HG02840 (cell line): ENCODE measurements around the gene EFHD1.
"Not testable (repeated sequence)": the region's sequence is repeated elsewhere in the genome, so short reads cannot be mapped to it uniquely, and the experiment has no call there.

Source experiments
- ATAC-seq: cut with Tn5 transposase; IDR thresholded peaks from one replicate; pipeline ENCODE4 v1.9.1; 2021; ENCODE audit warnings: mild to moderate bottlenecking, moderate library complexity, moderate number of reproducible peaks; ENCODE audit not compliant: unreplicated experiment, low FRiP score

The EFHD1 gene

DNA sequence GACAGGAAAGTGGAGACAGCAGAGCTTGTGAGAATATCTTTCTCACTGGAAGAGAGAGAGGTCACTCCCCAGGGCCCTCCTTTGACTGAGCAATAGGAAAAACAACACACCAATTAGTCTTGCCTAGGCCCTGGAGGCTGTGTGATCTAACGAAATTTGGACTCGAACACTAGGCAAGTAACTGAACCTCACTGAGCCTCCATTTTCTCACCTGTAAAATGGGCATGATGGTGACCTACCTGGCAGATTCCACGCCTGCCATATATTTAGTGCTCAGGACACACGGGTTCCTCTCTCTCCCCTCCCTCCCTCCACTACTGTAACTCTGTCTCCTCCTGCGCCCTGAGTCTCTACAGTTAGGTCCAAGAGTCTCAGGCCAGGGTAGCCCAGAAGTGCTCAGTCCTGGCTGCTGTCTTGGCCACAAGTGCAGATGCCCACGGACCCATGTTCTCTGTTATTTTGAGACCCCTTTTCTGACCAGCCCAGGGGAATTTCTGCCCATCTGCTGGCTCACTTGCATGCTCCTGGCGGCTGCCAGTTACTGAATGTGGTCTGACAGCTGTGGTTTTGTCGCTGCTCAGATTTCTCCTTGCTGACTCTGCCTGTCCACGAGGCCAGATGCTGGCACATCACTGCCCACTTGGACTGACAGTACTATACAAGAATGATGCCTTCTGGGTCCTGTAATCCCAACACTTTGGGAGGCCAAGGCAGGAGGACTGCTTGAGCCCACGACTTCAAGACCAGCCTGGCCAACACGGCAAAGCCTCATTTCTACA, 54.2 kb downstream of the EFHD1 start:
- ATAC-seq = no peak

DNA sequence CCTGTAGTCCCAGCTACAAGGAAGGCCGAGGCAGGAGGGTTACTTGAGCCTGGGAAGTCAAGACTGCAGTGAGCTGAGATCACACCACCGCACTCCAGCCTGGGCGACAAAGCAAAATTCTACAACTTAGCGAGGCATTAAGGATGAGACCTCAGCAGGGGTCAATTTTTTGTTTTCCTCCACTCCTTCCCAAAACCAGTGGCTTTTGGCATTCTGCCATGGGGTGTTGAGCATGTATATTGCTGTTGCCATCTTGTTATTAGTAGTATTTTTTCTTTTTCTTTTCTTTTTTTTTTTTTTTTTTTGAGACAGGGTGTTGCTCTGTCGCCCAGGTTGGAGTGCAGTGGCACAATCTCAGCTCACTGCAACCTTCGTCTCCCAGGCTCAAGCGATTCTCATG, 54.8 kb downstream of the EFHD1 start:
- ATAC-seq = no peak

DNA sequence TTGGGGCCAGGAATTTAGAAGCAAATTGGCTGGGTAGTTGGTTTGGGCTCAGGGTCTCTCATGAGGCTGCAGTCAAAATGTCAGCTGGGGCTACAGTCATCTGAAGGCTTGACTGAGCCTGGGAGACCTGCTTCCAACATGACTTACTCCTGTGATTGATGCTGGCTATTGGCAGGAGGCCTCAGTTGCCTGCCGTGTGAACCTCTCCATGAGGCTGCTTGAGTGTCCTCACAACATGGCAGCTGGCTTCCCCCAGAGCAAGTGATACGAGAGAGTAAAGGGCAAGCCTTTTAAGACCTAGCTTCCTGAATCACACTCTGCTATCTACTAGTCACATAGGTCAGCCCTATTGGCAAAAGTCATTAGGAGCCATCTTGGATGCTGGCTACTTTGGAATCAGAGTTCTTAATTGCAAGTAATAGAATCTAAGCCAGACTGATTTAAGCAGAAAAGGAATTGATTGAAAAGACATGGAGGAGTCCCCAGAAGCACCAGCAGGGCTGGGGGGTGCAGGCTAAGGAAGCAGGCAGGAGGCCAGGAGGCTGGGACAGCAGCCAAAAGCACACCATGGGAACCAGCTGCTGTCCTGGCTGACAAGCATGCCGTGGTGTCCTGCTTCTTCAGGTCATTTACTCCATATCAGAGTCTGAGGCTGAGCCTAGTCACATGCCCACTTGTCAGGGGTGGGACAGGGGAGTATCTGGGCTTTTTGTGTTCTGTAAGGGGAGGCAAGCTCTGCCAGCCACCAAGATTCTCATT, 55.9 kb downstream of the EFHD1 start:
- no peak for ATAC-seq

DNA sequence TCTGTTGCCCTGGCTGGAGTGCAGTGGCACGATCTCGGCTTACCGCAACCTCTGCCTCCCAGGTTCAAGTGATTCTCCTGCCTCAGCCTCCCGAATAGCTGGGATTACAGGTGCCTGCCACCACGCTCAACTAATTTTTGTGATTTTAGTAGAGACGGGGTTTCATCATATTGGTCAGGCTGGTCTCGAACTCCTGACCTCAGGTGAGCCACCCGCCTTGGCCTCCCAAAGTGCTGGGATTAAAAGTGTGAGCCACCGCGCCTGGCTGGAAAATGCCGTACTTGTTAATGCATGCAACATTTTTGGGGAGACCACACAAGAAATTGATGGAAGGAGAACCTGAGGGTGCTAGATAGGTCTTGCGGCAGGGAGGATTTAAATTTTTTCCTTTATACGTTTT, 57.7 kb downstream of the EFHD1 start:
- ATAC-seq = not testable (repeated sequence)

DNA sequence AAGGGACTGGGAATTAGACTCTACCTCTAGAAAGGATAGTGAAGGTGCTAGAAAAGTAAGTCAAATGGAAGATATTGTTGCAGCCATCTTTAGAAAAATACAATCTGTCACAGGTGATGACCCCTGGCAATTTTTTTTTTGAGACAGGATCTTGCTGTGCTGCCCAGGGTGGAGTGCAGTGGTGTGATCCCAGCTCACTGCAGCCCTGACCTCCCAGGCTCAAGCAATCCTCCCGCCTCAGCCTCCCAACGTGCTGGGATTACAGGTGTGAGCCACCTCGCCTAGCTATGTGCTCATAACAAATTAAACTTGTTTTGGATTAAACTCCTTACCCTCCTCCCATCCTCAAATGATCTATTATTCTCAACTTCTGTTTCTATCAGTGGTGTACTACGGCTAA, 59.9 kb downstream of the EFHD1 start:
- ATAC-seq = no peak

DNA sequence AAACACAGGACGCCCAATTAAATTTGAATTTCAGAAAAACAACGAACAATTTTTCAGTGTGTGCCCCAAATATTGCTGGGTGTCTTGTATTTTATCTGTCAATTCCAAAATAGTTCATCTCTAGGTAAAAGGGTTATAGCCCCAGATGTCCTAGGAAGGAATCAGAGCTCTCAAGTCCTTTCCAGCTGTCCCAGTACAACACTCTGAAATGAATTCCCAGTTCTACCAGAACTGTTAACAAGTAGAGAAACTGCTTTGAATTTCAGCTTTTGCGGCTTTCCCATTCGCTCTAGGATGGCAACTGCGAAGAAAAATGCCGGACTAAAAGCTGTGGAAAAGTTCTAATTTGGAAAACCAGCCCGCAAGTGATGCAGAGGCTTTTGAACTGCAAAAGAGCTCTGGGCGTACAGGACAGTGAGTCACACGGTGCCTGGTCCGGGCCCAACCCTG, 63.2 kb downstream of the EFHD1 start:
- no peak for ATAC-seq

DNA sequence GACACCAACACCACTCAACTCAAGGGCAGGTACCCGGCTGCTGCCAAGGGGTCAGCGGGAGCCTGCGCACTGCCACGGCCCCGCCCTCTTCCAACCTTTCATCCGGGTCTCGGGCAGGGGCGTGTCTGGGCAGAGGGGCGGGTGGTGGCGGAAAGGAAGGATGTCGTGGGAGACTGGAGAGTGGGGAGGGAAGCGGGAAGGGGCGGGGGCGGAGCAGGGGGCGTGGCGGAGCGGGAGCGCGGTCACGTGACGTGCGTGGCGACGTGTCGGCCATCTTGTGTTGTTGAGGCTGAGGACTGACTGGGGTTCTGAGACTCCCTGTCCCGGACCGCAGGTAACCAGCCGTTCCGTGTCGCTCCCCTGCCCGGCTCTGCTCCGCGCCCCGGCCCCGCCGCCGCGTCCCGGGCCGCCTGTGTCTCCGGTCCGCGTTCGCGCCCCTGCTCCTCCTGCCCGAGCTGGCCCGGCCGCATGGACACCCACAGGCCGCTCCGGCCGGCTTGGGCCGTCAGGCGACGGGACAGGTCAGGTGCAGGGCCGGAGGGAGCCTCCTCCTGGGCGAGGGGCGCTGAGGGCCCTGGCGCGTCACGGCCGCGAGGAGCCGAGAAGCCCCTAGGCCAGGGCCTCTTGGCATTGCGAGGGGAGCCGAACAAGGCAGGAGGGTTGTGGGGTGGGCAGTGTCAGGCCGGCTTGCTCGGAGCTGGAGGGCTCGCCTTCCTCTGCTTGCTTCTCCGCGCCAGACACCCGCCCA, 63.8 kb downstream of the EFHD1 start, which contains the start of gene GIGYF2:
Gene GIGYF2 (plus strand): TSS at position 273 of the 748 bp plus-strand sequence. CDS start 37,867 bp downstream, outside the sequence.
- ATAC-seq = peak; percentile 76

DNA sequence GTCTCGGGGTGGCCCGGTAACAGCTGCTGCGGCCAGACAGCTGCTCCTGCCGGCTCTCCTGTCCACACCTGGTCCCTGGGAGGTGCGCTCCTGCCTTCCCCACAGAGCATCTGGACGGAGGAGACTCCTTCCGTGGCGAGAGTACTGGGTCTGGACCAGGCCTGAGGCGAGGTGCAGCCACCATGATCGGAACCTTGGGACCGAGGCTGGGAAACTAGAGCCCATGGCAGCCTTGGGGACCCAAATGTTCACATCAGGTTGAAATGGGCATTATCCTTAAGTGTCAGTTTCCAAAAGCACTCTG, 64.4 kb downstream of the EFHD1 start:
- peak; percentile 35 for ATAC-seq

DNA sequence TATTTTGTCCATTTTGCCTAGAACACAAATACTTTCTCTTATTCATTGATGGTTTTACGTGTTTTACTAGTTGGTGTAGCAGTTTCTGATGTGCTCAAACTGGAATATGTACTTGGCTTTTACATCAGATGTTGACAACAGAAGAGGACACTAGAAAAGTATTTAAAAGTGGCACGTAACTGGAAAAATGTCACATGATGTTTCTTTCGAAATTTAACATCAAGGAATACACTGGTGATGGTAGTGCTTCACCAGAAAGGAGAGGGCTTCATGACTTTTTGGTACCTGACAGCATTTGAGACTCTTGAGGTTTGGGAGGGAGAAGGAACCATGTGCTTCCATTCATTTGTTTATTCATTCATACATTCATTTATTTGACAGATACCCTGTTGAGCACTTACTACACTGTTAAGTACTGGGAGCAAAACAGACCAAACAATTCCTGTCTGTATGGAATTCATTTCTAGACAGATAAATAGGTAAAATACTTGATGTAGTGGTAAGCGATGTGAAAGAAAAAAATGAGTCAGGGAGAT, 65.2 kb downstream of the EFHD1 start:
- ATAC-seq = no peak

DNA sequence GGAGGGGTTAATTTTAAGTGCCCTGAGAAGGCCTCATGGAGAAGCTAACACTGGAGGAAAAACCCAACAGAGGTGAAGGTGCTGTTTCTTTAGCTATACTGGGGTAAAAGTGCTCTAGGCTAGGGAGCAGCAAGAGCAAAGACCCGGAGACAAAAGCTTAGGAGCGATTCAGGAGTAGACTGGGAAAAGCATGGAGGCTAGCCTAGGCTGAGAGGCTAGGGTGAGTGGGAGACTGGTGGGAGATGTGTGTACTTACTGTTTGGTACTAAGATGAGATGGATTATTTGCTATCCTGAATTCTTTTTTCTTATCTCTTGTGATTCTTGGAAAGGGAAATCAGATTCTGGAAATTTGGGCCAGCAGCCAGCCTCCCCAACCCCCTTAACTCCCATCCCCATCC, 65.7 kb downstream of the EFHD1 start:
- ATAC-seq = no peak

DNA sequence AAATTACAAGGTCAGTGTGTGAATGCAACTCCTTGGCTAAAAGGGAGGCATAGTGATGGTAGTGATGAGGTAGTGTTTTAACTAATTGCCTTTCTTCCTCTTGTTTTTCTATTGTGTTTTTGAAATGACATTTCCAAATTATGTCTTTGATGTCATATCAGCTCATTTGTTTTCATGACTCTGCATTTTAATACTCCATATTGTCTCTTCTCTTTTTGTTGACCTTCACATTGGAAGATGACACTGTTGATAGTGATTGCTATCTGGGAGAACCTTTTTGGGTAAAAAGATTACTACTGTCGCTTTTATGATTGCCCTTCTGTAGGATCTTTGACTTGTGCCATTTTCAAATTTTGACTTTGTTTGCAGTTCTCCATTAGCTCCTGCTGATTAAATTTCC, 66.8 kb downstream of the EFHD1 start:
- ATAC-seq = no peak

DNA sequence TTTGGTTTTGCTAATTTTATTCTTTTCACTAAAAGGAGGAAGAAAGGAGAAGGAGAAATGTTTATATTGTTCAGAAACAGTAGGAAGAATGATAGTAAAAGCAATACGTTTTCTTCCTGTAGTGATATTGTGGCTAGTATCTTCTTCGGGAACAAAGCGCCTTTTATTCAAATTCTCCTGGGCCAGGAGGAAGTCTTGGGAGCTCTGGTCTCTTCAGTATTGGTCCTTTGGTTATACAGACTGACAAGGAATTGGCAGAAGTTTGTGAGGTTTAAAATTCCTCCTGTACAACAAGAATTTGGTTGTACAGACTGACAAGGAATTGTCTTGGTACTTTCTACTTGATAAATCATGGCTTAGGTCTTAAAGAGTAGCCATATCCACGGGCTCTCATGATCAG, 73.7 kb downstream of the EFHD1 start:
- no peak for ATAC-seq

DNA sequence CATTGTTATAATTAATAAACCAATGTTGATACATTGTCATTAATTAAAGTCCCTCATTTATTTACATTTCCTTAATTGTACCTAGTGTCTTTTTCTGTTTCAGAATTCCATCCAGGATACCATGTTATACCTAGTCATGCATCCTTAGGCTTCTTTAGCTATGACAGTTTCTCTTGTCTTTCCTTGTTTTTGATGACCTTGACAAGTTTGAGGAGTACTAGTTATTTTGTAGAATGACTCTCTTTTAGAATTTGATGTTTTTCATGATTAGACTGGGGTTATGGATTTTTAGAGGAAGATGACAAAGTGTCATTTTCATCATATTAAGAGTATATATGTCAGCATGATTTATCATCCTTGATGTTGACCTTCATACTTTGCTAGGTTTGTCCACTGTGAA, 80.1 kb downstream of the EFHD1 start:
- no peak for ATAC-seq

DNA sequence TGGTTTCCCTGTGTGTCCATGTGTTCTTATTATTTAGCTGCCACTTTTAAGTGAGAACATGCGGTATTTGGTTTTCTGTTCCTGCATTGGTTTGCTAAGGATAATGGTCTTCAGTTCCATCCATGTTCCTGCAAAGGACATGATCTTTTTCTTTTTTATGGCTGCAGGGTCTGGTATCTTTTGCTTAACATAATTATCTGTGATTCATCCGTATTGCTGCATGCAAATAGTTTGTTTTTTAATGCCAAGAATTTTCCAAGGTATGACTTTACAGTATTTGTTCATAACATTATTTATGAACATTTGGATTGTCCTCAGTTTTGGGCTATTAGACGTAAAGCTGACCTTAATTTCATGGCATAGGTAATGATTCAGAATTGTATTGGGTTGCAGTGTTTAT, 81.6 kb downstream of the EFHD1 start:
- ATAC-seq = no peak

DNA sequence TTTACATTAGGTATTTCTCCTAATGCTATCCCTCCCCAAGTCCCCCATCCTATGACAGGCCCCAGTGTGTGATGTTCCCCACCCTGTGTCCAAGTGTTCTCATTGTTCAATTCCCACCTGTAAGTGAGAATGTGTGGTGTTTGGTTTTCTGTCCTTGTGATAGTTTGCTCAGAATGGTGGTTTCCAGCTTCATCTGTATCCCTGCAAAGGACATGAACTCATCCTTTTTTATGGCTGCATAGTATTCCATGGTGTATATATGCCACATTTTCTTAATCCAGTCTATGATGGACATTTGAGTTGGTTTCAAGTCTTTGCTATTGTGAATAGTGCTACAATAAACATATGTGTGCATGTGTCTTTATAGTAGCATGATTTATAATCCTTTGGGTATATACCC, 86.7 kb downstream of the EFHD1 start:
- not testable (repeated sequence) for ATAC-seq

DNA sequence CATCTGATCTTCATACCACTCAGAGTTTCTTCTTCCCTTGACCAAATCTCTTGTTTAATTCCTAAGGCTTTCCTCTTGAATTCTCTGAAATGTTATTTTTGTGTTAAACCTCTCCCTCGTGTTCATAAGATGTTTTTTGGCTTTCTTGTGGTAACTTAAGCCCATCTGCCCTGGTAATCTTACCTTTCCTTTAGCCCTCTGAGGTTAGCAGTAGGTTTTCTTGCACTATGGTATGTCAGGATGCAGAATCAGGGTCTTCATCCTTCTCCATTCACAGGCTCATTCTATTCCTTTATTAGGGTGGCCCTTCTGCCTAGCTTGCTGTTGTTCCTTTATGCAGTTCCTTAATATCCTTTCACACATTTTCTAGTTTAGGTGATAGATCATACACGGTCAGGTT, 87.9 kb downstream of the EFHD1 start:
- ATAC-seq = no peak

DNA sequence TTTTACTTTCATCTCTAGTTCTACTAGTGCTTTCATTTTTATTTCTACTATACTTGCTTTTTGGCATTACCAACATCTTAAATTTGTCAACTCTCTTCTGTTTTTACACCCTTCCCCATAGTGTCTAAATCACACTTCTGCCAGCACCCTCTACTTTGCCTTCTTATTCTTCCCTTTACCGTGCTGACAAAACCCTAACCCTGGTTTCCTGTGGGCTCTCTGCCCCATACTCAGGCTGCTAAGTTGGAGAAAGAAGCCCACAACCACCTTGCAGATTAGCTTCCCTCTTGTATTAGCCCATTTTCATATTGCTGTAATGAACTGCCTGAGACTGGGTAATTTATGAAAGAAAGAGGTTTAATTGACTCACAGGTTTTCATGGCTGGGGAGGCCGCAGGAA, 88.5 kb downstream of the EFHD1 start:
- ATAC-seq = no peak

DNA sequence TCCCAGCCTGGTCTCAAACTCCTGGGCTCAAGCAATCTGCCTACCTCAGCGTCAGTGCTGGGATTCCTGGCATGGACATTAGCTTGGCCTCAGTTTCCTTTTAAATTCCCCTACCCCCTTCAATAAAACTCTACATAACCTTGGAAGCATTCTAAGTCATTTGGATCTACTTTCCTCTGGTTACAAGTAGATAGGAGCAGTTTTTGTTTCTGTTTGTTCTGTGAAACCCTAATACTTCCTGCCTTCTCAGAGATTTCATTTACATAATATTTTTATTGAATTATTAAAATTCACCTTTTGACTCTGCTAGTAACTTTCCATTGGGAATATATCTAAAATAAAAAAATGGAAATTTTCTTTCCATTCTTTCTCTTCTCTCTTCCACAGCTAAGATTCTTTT, 89.6 kb downstream of the EFHD1 start:
- ATAC-seq = no peak

DNA sequence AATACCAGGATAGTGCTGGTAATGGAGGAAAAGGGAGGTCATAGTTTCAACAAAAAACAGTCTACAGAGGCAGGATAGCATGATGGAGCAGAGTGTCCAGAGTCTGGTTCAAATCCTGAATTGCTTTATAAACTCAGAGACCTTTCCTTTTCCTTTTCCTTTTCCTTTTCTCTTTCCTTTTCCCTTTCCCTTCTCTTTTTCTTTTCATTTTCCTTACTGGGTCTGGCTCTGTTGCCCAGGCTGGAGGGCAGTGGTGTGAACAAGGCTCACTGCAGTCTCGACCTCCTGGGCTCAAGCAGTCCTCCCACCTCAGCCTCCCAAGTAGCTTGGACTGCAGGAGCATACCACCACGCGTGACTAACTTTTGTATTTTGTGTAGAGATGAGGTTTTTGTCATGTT, 95.4 kb downstream of the EFHD1 start:
- no peak for ATAC-seq

DNA sequence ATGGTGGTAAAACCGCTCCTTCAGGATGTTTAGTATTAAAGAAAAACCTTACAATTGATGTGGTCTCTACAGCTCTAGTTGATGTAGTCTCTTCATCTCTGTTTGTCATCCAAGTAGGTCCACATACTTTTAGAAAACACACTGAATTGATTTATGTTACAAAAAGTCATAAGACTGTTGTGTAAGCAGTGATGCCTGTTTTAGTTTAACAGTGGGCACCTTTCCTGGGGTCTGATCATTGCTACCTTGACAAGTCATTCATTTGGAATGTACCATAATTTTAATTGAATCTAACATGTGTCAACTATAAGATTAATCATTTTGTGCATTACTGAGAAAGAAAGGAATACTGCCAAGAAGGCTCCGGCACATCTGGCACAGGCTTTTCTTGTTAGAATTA, 98.1 kb downstream of the EFHD1 start:
- ATAC-seq = no peak
